Brain microvascular endothelial cell (primary cell): ENCODE results near the gene BBOF1.

Experiments used
- DNase-seq: peaks from one replicate; pipeline ENCODE4 v3.0.0-alpha.2; 2020
- H3K27ac ChIP-seq: fragments of 250-450 bp; sonication (Bioruptor Pico); 2 replicates; pipeline ENCODE4 v1.5.1; 2020; ENCODE audit warnings: mild to moderate bottlenecking, moderate library complexity
- H3K27me3 ChIP-seq: fragments of 250-450 bp; sonication (Bioruptor Pico); replicated peaks from 2 replicates; pipeline ENCODE4 v1.5.1; 2020; ENCODE audit warnings: mild to moderate bottlenecking
- H3K36me3 ChIP-seq: fragments of 250-450 bp; sonication (Bioruptor Pico); replicated peaks from 2 replicates; pipeline ENCODE4 v1.5.1; 2020; ENCODE audit warnings: mild to moderate bottlenecking
- H3K4me3 ChIP-seq: 2 replicates; pipeline ENCODE4 v1.5.1; 2011; ENCODE audit warnings: low read depth, mild to moderate bottlenecking, control low read depth, low read length, moderate library complexity
- CTCF ChIP-seq: IDR thresholded peaks from 2 replicates; pipeline ENCODE4 v1.5.1; 2011; ENCODE audit warnings: low read depth, mild to moderate bottlenecking, moderate library complexity, low read length, control low read depth, inconsistent platforms; ENCODE audit errors: missing control alignments
- in situ Hi-C: cut with HindIII; loops from 2 replicates; pipeline ENCODE4 v1.10.0; 2017; ENCODE audit warnings: low sequenced_read_pairs, low pct_ligation_motif_present

The BBOF1 gene

GRCh38 chr14:74062809-74063150 is 43.6 kb downstream of the BBOF1 start:
- H3K27me3 ChIP-seq, result no peaks in the 10 kb centered on the region
- peak overlapping the region; percentile 48 for H3K27ac ChIP-seq
- in situ Hi-C loops, result no loop called here
- no peak overlapping the region for H3K4me3 ChIP-seq
- no peaks in the 10 kb centered on the region for H3K36me3 ChIP-seq
- no peak for TF ChIP-seq CTCF
- no peak for DNase-seq

DNA sequence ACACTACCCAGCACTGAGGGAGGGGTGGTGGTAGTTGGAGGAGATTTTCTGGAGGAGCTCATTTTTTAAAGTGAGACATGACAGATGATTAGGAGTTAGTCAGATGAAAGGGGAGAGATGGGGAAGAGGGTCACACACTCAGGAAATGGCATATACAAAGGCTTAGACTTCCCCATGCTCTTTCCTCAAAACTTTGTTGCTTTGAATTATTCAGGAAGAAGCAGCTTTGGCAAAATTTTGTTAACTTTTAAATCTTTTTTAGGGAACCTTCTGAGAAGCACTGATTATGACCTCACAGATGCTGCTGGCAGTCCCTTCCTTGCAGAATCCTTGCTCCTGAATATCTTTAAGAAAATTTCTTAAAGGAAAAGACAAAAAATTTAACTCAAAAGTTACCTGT is 45.3 kb downstream of the BBOF1 start:
- in situ Hi-C loops, result no loop called here
- no peak overlapping the region for H3K4me3 ChIP-seq
- no peak overlapping the region for H3K27ac ChIP-seq
- TF ChIP-seq CTCF, result no peak
- no peak for DNase-seq
- H3K36me3 ChIP-seq, result no peaks in the 10 kb centered on the region
- no peaks in the 10 kb centered on the region for H3K27me3 ChIP-seq

DNA sequence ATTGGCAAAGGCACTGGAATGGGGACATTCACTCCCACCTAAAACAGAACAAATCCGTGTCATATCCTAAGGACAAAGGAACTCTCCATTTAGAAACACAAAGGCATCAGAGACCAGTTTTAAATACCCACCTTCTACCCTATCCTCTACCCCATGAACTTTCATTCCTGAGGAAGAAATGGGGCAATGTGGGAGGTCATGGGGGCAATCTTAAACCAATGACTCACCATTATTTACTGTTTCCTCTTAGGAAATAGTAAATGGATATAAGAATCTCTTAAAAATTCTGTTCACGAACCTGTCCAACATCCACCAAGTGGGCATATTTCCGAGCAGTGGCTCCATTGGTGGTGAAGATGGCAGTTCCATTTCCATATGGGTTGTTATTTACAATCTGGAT is 45.7 kb downstream of the BBOF1 start:
- H3K27me3 ChIP-seq, result no peaks in the 10 kb centered on the region
- no peak for TF ChIP-seq CTCF
- no peak for DNase-seq
- H3K27ac ChIP-seq, result no peak overlapping the region
- no peaks in the 10 kb centered on the region for H3K36me3 ChIP-seq
- in situ Hi-C loops, result no loop called here
- H3K4me3 ChIP-seq, result no peak overlapping the region

DNA sequence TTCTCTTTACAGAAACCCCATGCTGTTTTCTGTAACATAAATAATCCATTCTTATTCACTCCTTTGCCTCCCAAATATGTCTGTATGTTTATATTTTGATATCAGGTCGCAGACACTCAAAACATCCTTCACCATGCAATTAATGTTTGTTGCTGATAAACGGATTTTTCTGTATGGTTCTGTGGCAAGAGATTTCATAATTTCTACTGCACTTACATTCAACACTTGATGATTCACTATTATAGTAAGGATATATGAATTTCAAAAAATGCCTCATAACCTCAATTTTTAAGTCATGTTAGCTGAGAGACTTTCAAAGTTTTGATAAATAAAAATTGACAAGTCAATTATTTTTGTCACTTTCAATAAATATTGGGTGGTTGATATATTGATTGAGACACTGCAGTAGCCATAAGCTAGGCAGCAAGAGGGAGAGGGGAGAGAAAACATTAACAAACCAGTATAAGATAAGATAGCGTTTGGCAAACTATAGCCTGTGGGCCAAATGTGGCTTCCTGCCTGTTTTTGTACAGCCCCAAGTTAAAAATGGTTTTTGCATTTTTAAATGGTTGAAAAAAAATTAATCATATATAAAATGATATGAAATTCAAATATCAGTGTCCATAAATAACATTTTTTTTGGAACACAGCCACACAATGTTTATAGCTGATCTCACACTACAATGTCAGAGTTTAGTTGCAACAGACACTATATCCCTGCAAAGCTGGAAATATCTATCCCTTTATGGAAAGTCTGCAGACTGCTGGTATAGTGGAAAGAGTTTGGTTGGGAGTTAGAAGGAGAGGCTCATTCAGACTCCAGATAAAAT is 46.8 kb downstream of the BBOF1 start:
- H3K27ac ChIP-seq, result no peak overlapping the region
- no peak for DNase-seq
- in situ Hi-C loops, result no loop called here
- no peak for TF ChIP-seq CTCF
- no peaks in the 10 kb centered on the region for H3K36me3 ChIP-seq
- H3K4me3 ChIP-seq, result no peak overlapping the region
- no peaks in the 10 kb centered on the region for H3K27me3 ChIP-seq

GRCh38 chr14:74077401-74077800 is 58.3 kb downstream of the BBOF1 start:
- H3K4me3 ChIP-seq, result no peak overlapping the region
- H3K27ac ChIP-seq, result no peak overlapping the region
- no peak for TF ChIP-seq CTCF
- DNase-seq, result no peak
- in situ Hi-C loops, result no loop called here
- H3K36me3 ChIP-seq, result no peaks in the 10 kb centered on the region
- H3K27me3 ChIP-seq, result no peaks in the 10 kb centered on the region

GRCh38 chr14:74080820-74081460 is 61.8 kb downstream of the BBOF1 start:
- Histone ChIP-seq H3K27ac (no peak overlapping the region), H3K27me3 (no peaks in the 10 kb centered on the region), H3K36me3 (no peaks in the 10 kb centered on the region), H3K4me3 (no peak overlapping the region)
- in situ Hi-C loops, result no loop called here
- TF ChIP-seq CTCF, result no peak
- no peak for DNase-seq
